Measurements from ENCODE around the gene PRKCD. TPM values are rescaled to one million over a fixed set of nuclear protein-coding genes. Genes with fewer than 3 reads are reported as not detected.

The PRKCD gene
- total and polyA plus RNA-seq, 2 of the 4 experiments (the other 2 are of a cell fraction), result 4.3 to 19.0 TPM

DNA sequence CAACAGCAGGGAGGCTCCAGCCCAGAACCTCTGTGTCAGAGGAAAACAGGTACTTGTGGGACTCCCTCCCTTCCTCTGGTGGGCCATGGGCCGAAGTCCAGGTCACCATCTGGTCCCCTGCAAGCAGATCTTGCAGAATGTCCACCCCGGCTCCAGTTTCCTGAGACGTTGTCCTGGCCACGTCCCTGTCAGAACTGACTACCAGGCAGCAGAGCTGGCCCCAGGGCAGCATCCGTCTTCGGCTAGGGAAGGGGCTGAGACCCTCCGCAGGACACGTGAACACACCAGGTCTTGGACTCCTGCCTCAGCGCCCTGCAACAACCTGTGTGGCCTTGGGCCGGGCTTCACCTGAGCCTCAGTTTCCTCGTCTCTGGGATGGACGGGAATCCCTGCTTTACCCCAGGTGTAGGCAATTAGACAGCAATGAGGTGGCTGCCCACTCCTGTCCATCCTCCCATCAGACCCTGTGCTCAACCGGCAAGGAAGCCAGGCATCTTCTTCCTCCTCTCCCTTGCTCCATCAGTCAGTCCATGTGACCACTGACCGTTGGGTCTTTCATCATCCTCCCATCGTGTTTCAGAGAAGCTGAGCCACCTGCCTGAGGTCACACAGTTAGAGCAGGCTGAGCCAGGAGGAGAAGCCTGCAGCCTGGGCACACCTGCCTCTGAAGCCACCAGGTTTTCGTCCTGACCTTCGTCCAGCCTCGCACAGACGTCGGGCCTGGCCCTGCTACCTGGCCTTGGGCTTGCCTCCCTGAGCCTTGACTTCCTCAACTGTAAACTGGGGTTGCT, 8.9 kb upstream of the PRKCD start:
- H3K9me1 ChIP-seq (ENCODE audit: insufficient read depth, low read length), result no peaks in the 10 kb centered on the region
- no peak overlapping the region for H4K8ac ChIP-seq (ENCODE audit: low read depth in 2 of 2, low read length in 2 of 2)
- in situ Hi-C loops (cut with MboI; ENCODE audit: low sequenced_read_pairs), result no loop called here
- H2BK120ac ChIP-seq (ENCODE audit: low read depth, low read length), result no peak overlapping the region
- no peak overlapping the region for H3K23ac ChIP-seq (ENCODE audit: low read depth, low read length)
- H2BK20ac ChIP-seq (ENCODE audit: low read depth, low read length), result no peak overlapping the region
- no peak overlapping the region for H3K4ac ChIP-seq (ENCODE audit: low read depth, low read length)
- H3K9me3 ChIP-seq (ENCODE audit: control insufficient read depth, insufficient read depth, low read length), result no peaks in the 10 kb centered on the region
- no peak overlapping the region for H4K91ac ChIP-seq (ENCODE audit: insufficient read depth, low read depth, low read length)
- H3K27me3 ChIP-seq (ENCODE audit: control insufficient read depth, insufficient read depth, low read length), result peaks cover 28% of the 10 kb centered on the region
- dilution Hi-C loops (cut with HindIII; ENCODE audit: low sequenced_read_pairs, unreplicated experiment), result no loop called here
- H3K9ac ChIP-seq (ENCODE audit: low read depth, low read length), result no peak overlapping the region
- H2AK9ac ChIP-seq (replicated peaks; ENCODE audit: low read depth, low read length, poor library complexity), result peak overlapping the region; percentile 47
- no TSS peak for BruUV-seq (replicated peaks)
- no peak overlapping the region for H2BK5ac ChIP-seq (ENCODE audit: low read depth, low read length, poor library complexity, severe bottlenecking)
- no peak overlapping the region for H2BK15ac ChIP-seq (ENCODE audit: low read depth, low read length)
- DNase-seq (no peak), ATAC-seq (ENCODE audit: low read depth) (no peak)
- no peak overlapping the region for H2AFZ ChIP-seq (replicated peaks; ENCODE audit: low read length, poor library complexity)
- H3K4me1 ChIP-seq (ENCODE audit: control insufficient read depth, insufficient read depth, low read length), result peaks cover 5% of the 10 kb centered on the region
- H3K27ac ChIP-seq (ENCODE audit: insufficient read depth, low read length), result no peak overlapping the region
- no peaks in the 10 kb centered on the region for H3K36me3 ChIP-seq (ENCODE audit: control insufficient read depth, insufficient read depth, low read length)
- H3K4me2 ChIP-seq (ENCODE audit: low read depth, low read length), result no peak overlapping the region
- no peak overlapping the region for H3K56ac ChIP-seq (ENCODE audit: extremely low read depth, insufficient read depth, low read length)
- 71% methylated on average over 8 of the region's 20 CpGs; no CpG with 5 or more reads in 1 of the 2 experiments for WGBS, 2 experiments (ENCODE audit: extremely low coverage in 2 of 2, insufficient read length in 1 of 2)
- TF ChIP-seq BHLHE40 (IDR thresholded peaks at IDR 0.05; ENCODE audit: low read depth, low read length) (no peak), NFE2L2 (IDR thresholded peaks at IDR 0.05; ENCODE audit: low read depth, low read length) (no peak), FOS (IDR thresholded peaks at IDR 0.05; ENCODE audit: low read depth, low read length) (no peak), CHD1 (IDR thresholded peaks at IDR 0.05; ENCODE audit: low read depth, low read length) (no peak), MXI1 (IDR thresholded peaks at IDR 0.05; ENCODE audit: borderline replicate concordance, low read depth, low read length) (no peak), RCOR1 (IDR thresholded peaks at IDR 0.05; ENCODE audit: insufficient replicate concordance, low read length) (no peak)
- TF ChIP-seq, protein P1, sequence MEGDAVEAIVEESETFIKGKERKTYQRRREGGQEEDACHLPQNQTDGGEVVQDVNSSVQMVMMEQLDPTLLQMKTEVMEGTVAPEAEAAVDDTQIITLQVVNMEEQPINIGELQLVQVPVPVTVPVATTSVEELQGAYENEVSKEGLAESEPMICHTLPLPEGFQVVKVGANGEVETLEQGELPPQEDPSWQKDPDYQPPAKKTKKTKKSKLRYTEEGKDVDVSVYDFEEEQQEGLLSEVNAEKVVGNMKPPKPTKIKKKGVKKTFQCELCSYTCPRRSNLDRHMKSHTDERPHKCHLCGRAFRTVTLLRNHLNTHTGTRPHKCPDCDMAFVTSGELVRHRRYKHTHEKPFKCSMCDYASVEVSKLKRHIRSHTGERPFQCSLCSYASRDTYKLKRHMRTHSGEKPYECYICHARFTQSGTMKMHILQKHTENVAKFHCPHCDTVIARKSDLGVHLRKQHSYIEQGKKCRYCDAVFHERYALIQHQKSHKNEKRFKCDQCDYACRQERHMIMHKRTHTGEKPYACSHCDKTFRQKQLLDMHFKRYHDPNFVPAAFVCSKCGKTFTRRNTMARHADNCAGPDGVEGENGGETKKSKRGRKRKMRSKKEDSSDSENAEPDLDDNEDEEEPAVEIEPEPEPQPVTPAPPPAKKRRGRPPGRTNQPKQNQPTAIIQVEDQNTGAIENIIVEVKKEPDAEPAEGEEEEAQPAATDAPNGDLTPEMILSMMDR (conservative IDR thresholded peaks at IDR 0.05; ENCODE audit: low read depth, low read length), result no peak
- TF ChIP-seq, protein P2, sequence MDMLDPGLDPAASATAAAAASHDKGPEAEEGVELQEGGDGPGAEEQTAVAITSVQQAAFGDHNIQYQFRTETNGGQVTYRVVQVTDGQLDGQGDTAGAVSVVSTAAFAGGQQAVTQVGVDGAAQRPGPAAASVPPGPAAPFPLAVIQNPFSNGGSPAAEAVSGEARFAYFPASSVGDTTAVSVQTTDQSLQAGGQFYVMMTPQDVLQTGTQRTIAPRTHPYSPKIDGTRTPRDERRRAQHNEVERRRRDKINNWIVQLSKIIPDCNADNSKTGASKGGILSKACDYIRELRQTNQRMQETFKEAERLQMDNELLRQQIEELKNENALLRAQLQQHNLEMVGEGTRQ (IDR thresholded peaks at IDR 0.05; ENCODE audit: low read depth, low read length), result no peak
- no peak overlapping the region for H3K18ac ChIP-seq (ENCODE audit: low read depth, low read length)
- no peak overlapping the region for H3K4me3 ChIP-seq (ENCODE audit: insufficient read depth, low read depth, low read length)
- ChIA-PET POLR2A (ENCODE audit: unreplicated experiment) (no interaction called here), CTCF (no interaction called here)
- H4K20me1 ChIP-seq (ENCODE audit: insufficient read depth, low read length), result no peaks in the 10 kb centered on the region
- no peaks in the 10 kb centered on the region for H3K79me1 ChIP-seq (ENCODE audit: low read depth in 1 of 2, low read length in 2 of 2)
- intact Hi-C loops (cut with micrococcal nuclease), result no loop called here
- H3K14ac ChIP-seq (replicated peaks; ENCODE audit: low read depth, low read length), result no peak overlapping the region
- H4K5ac ChIP-seq (ENCODE audit: low read depth, low read length), result no peak overlapping the region
- H2AK5ac ChIP-seq (ENCODE audit: low read depth, low read length), result no peak overlapping the region

Data from IMR-90 (cell line).